NCI-H524 treated with DMSO at 0.1 percent for 48 hours (cell line): ENCODE data around the gene TRERF1.
A peak's percentile ranks its signal among the peaks of the same experiment; 100 is the strongest.

Source experiments
- DNase-seq: peaks from one replicate; lab custom pipeline; 2025; lab: John Stamatoyannopoulos, UW

Gene TRERF1

GRCh38 chr6:42271834-42272805 lies 179.6 kb downstream of the TRERF1 start:
- no peak for DNase-seq

DNA sequence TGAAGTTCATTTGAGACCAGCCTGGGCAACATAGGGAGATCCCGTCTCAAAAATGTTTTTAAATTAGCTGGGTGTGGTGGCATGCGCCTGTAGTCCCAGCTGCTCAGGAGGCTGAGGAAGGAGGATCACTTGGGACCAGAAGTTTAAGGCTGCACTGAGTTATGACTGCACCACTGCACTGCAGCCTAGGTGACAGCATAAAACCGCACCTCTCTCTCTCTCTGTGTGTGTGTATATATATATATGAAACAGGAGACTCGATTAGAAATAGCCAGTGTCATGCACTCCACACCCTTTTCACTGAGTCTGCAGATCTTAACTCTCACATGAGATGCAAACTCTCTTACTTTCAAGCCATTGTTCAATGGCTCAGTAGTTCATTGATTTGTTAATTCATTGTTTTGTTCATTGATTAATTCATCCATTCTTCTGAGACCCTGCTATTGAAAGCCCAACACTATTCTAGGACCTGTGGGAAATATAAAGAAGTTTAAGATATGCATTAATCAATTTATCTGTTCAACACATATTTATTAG lies 181.7 kb downstream of the TRERF1 start:
- DNase-seq = no peak

- DNase-seq = no peak
Observed at GRCh38 chr6:42269553-42269952, 182.2 kb downstream of the TRERF1 start.

- no peak for DNase-seq
Observed at GRCh38 chr6:42268835-42269204, 182.9 kb downstream of the TRERF1 start.

DNA sequence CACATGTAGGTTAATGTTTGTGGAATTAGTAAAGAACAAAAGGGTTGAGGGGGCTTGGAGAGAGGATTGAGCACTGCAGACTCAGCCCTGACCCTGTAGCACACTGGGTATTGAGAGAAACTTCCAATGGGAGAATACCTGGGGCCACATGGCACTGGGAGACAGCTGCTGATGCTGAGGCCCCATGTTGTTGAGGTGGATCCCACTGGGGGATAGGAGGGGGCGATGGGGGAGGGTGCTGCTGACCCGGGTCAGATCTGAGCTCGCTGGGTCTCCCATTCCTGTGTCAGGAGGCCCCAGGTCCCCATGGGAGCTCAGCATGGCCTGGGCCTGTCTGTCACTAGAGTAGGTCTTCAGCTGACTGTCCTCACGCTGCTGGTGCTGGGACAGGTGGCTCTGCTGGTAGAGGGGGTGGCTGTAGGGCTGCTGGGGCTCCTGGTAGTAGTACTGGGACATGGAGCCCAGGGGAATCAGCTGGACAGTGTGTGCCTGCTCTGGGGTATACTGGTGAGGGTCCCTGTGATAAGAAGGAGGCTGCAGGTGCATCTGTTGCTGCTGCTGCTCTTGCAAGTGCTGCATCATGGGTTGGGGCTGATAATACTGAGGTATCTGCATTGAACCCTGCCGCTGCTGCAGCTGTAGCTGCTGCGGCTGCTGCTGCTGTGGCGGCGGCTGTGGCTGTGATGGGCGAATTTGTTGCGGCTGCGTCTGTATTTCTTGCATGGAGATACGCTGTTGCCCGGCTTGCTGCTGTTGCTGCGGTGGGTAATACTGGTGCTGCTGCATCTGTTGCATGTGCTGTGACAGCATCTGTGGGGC lies 183.5 kb downstream of the TRERF1 start:
- DNase-seq = no peak

- DNase-seq = no peak
Observed at GRCh38 chr6:42266538-42266937, 185.2 kb downstream of the TRERF1 start.

- no peak for DNase-seq
Observed at GRCh38 chr6:42264852-42265390, 186.8 kb downstream of the TRERF1 start.

DNA sequence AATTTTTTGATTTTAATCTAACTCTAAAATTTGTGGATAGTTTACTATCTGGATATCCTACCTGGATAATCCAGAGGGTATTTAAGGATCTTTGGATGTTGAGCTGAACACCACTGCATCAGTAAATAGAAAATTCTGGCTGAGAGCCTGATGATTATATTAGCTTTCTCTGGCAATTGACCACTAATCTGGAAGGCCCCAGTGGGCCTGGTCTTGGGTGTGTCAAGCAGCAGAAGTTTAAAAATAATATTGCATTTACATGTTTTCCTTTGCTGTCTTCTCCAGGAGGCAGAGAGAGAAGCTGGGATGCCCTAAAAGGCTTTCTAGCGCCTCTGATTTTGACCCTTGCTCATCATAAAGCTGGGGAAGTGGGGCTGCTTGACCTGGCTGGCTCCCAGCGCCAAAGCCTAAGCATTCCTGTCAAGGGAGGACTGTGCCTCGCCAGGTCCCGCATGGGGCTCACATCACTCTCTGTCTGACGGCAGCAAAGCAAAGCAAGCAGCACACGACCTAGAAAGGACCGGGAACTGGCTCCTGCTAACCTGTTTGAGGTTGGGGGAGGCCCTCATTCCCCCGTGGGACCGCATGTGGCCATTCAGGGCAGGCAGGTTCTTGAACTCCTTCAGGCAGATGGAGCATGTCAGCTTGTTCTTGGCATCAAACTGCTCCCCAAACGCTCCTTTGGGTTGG lies 187.4 kb downstream of the TRERF1 start:
- no peak for DNase-seq

DNA sequence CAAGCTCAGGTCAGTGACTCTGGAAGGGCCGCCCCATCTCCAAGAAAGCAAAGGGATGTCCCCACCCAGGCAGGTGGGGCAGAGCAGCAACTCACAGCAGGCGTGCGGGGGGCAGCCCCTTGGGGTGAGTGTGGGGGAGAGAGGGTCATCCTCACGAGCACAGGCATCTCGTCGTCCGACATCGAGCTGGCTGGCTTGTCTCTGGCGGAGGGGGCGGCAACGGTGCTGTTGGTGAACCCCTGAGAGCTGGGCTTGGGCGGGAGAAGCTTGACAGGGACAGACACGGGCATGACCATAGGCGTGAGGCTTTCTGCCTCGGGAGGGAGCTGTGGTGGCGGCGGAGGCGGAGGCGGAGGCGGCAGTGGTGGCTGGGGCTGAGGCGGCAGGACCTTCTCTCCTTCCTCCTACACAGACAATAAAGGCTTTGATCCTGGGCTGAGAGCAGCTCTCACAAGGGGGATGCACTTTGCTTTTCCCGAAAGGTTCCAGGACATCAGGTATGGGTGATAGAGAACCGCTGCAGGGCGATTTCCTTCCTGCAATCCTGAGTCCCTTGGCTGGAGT lies 188.5 kb downstream of the TRERF1 start:
- DNase-seq = no peak

DNA sequence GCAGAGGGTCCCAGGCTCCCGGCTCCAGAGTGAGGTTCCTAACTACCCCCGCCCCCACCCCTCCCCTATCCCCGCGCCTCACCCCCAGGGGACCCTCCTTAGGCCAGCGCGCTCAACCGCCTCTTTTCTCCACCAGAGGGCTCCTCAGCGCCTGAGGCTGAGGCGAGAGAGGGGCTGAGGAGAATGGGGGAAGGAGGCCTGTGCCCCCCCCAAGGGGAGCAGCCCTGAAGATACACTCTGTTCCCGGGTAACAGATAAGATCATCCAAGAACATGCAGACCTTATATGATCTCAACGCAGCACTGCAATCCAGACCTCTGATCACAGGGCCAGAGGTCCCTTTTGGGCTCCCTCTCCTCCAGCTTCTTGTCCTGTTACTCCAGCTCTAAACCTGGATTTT lies 190.8 kb downstream of the TRERF1 start:
- DNase-seq = no peak

DNA sequence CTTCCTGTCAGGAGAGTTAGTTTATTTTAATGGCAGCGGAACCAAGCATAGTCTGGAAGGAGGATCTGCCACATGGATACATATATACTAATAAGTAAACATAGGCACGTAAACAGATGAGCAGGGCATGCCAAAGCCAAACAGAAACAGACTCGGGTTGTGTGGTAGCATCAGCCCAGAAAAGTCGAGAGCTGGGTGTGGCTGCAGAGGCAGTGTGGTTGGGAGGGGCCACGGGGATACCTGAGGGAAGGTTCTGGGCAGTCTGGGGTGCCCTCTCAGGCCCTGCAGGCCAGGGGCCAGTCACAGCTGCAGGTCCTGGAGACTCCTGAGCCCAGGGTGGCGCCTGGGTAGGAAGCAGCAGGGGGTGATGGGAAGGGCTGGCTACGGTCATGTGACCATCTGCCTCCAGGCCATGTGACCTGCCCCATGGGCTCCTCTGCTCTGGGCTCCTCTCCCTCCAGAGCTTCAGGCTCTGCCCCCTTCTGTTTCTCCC lies 191.3 kb downstream of the TRERF1 start:
- peak; percentile 19 for DNase-seq

DNA sequence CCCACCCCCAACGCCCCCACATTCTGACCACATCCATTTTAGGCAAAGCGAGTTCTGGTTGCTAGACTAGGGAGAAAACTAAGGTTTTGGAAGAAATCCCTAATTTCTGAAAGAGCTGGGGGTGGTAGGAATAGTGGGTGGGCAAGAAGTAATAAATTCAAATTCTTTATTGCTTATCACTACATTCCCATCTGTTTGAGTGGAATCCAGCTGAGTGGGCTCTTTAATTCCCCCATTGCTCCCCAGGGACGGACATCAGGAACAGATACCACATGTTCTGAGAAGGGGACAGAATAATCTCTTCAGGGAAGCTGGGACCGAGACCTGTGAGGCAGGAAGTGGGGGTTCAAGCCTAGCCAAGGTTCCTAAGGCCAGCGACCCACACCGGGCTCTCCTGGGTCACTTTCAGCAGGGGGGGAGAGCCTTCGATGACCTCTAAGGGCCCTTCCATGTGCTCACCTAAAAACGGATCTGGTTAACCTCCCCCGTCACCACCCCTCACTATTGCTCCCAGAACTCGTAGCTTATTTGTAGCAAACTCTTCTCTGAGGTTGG lies 191.8 kb downstream of the TRERF1 start:
- no peak for DNase-seq

GRCh38 chr6:42259286-42259685 lies 192.4 kb downstream of the TRERF1 start:
- no peak for DNase-seq

DNA sequence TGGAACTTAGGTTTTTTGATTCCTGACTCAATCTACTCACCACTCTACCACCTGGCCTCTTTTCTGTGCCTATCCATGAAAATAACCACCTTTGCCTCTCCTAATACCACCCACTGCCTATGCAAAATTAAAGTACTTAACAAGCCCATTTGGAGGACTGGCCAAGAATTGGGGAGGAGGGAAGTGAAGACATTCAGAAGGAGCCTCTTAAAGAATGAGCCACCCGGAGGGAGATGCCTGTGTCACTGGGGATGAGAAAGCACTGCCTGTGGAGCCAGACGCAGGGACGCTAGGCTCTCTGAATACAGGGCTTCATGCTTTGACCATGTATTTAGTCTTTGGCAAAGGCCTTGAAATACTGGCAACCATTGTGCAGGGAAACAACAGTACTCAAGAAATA lies 194.1 kb downstream of the TRERF1 start:
- DNase-seq = no peak

- DNase-seq = no peak
Observed at GRCh38 chr6:42257063-42257462, 194.7 kb downstream of the TRERF1 start.

DNA sequence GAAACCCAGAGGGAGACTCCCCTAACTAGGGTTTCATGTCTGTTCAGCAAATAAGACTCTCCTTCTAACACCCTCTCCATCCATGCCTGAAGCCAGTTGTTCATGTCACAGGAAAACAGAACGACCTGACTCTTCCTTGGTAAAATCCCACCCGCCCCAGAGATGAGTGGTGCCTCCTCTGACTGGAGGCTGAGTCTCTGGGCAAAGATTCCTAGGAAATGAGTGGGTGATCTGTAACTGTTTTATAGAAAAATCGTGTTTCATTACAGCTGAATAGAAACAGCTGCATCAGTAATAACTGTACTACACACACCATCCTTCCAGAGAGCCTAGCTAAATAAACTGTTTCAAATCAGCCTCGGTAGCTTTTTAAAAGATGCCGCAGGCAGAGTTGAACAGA lies 196.7 kb downstream of the TRERF1 start:
- no peak for DNase-seq

GRCh38 chr6:42254505-42254904 lies 197.2 kb downstream of the TRERF1 start:
- no peak for DNase-seq

DNA sequence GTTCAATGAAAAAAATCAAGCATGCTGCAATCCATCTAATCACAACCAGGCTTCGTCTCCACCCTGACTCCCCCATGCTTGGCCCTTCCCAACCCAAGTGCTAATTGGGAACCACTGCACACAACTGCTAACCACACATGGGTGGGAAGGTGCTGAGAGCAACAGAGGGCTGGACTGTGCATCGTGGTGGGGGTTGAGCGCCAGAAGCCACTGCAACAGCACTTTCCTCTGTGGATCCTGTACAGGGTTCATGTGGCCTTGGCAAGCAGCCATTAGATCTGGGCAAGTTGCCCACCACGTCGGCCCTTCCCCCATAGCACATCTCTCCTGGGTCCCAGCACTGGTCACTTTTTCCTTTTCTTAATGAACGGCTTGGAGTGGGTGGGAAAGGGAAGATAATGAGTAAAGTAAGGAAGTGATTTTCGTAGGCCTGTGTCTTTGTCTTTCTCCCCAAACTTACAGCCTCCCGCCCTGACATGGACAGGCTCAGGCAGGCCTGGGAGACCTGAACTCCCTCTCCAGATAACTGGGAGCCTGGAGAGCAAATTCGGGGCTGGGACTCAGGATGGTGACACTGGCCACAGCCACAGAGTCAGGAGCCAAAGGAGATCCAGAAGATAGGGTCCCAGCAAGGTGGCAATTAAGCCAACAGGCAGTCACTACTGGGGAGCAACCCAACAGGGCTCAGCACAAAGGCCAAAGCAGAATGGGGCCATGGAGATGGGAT lies 199.7 kb downstream of the TRERF1 start:
- DNase-seq = no peak

GRCh38 chr6:42251500-42251899 lies 200.2 kb downstream of the TRERF1 start:
- DNase-seq = no peak

- DNase-seq = no peak
Observed at GRCh38 chr6:42250274-42250931, 201.3 kb downstream of the TRERF1 start.
